Osteocyte (in vitro differentiated cells): Measurements from ENCODE around the gene SNAPC2. TPM values are rescaled to one million over a fixed set of nuclear protein-coding genes. Genes with fewer than 3 reads are reported as not detected.

Experiments used
- DNase-seq: peaks from one replicate; pipeline ENCODE4 v3.0.0; 2021; ENCODE audit warnings: mixed read lengths; ENCODE audit not compliant: unreplicated experiment; ENCODE audit errors: extremely low spot score
- H3K27ac Mint-ChIP-seq: one replicate; pipeline ENCODE4 v1.8.0; 2021; ENCODE audit warnings: mild to moderate bottlenecking, mixed read lengths; ENCODE audit not compliant: unreplicated experiment
- H3K27me3 Mint-ChIP-seq: one replicate; pipeline ENCODE4 v1.8.0; 2021; ENCODE audit warnings: mixed read lengths; ENCODE audit not compliant: unreplicated experiment
- H3K36me3 Mint-ChIP-seq: one replicate; pipeline ENCODE4 v1.8.0; 2021; ENCODE audit warnings: mixed read lengths; ENCODE audit not compliant: unreplicated experiment
- H3K4me1 Mint-ChIP-seq: one replicate; pipeline ENCODE4 v1.8.0; 2021; ENCODE audit warnings: mixed read lengths; ENCODE audit not compliant: unreplicated experiment
- H3K4me3 Mint-ChIP-seq: one replicate; pipeline ENCODE4 v1.8.0; 2021; ENCODE audit warnings: mild to moderate bottlenecking, moderate library complexity, mixed read lengths; ENCODE audit not compliant: unreplicated experiment
- H3K9me3 Mint-ChIP-seq: one replicate; pipeline ENCODE4 v1.8.0; 2021; ENCODE audit warnings: mixed read lengths; ENCODE audit not compliant: unreplicated experiment
- CTCF ChIP-seq: fragments of 200-600 bp; sonication (generic); IDR thresholded peaks from 2 replicates; pipeline ENCODE4 v1.5.0; 2021; ENCODE audit warnings: antibody characterized with exemption, mild to moderate bottlenecking, moderate library complexity
- long read RNA-seq: library from polyadenylated mRNA; unstranded; transcript quantifications from one replicate; pipeline ENCODE4 v2.0.0, GENCODE V29; 2021
- total RNA-seq: library from RNA; stranded (reverse); gene quantifications from 2 replicates; pipeline ENCODE4 v1.2.1, GENCODE V29; 2021

The SNAPC2 gene, protein sequence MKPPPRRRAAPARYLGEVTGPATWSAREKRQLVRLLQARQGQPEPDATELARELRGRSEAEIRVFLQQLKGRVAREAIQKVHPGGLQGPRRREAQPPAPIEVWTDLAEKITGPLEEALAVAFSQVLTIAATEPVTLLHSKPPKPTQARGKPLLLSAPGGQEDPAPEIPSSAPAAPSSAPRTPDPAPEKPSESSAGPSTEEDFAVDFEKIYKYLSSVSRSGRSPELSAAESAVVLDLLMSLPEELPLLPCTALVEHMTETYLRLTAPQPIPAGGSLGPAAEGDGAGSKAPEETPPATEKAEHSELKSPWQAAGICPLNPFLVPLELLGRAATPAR
- total RNA-seq = 19.6 and 21.9 TPM in 2 replicates
- long read RNA-seq, partial matches to known transcripts = 0 of 1 reads
- long read RNA-seq, other reads (novel, unspliced or antisense) = 0 of 1 reads

- peak within 1 kb of the TSS; percentile 91 for H3K4me3 Mint-ChIP-seq
- DNase-seq = peak; percentile 98
- H3K4me1 Mint-ChIP-seq = peaks cover 34% of the 10 kb centered on the region
- H3K27me3 Mint-ChIP-seq = peaks cover 6% of the 10 kb centered on the region
- no peaks in the 10 kb centered on the region for H3K36me3 Mint-ChIP-seq
- peak within 1 kb of the TSS; percentile 96 for H3K27ac Mint-ChIP-seq
- TF ChIP-seq CTCF = no peak
- H3K9me3 Mint-ChIP-seq = no peaks in the 10 kb centered on the region
These were observed at the start of gene SNAPC2 for GRCh38 chr19:7919610-7920518. SNAPC2 (plus strand) TSS chr19:7920338; CDS start chr19:7920367, 29 bp downstream.

DNA sequence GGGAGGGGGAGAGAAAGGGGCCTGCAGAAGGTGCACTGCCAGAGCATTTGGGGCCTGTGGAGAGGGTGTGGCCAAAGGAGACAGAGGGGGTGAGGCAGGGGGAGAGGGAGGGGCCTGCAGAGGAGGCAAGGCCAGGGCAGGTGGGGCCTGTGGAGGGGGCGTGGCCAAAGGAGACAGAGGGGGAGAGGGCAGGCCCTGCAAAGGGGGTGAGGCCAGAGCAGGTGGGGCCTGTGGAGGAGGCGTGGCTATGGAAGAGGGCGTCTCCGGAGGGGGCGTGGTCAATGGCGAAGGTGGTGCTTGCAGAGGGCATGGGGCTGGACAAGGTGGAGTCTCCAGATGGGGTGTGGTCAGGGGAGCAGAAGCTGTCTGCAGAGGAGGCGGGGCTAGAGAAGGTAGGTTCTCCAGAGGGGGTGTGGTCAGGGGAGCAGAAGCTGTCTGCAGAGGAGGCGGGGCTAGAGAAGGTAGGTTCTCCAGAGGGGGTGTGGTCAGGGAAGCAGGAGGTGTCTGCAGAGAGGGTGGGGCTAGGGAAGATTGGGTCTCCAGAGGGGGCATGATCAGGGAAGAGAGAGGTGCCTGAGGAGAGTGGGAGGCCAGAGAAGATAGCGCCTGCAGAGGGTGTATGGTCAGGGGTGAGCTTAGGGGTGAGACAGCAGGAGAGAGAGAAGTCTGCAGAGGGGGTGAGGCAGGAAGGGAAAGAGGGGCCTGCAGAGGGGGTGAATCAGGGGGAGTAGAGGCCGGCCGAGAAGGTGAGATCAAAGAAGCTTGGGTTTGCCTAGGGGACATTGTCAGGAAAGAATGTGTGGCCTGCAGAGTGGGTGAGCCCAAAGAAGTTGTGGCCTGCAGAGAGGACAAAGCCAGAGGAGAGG lies 49.3 kb upstream of the SNAPC2 start:
- Mint-ChIP-seq H3K9me3 (no peaks in the 10 kb centered on the region), H3K27ac (peak overlapping the region; percentile 85), H3K36me3 (no peaks in the 10 kb centered on the region), H3K4me3 (peak overlapping the region; percentile 78), H3K4me1 (peaks cover 28% of the 10 kb centered on the region), H3K27me3 (peaks cover 28% of the 10 kb centered on the region)
- TF ChIP-seq CTCF = no peak
- no peak for DNase-seq

- peaks cover 34% of the 10 kb centered on the region for H3K27me3 Mint-ChIP-seq
- peak; percentile 95 for DNase-seq
- H3K4me1 Mint-ChIP-seq = peaks cover 28% of the 10 kb centered on the region
- H3K27ac Mint-ChIP-seq = peak overlapping the region; percentile 85
- TF ChIP-seq CTCF = no peak
- no peaks in the 10 kb centered on the region for H3K9me3 Mint-ChIP-seq
- H3K36me3 Mint-ChIP-seq = no peaks in the 10 kb centered on the region
- H3K4me3 Mint-ChIP-seq = peak overlapping the region; percentile 78
These were observed 48.5 kb upstream of the SNAPC2 start for GRCh38 chr19:7871437-7872305.

GRCh38 chr19:7872306-7873204 lies 47.6 kb upstream of the SNAPC2 start:
- no peak for DNase-seq
- Mint-ChIP-seq H3K4me3 (peak overlapping the region; percentile 78), H3K4me1 (peaks cover 31% of the 10 kb centered on the region), H3K27me3 (peaks cover 28% of the 10 kb centered on the region), H3K27ac (no peak overlapping the region), H3K9me3 (no peaks in the 10 kb centered on the region), H3K36me3 (no peaks in the 10 kb centered on the region)
- TF ChIP-seq CTCF = no peak
